ENCODE results near the gene TAAR9.
A peak's percentile ranks its signal among the peaks of the same experiment; 100 is the strongest.
"Not testable (repeated sequence)": the region's sequence is repeated elsewhere in the genome, so short reads cannot be mapped to it uniquely, and the experiment has no call there.

The TAAR9 gene

GRCh38 chr6:132530293-132530974 is 7.6 kb upstream of the TAAR9 start:
- Histone ChIP-seq H3K27ac (no peak overlapping the region), H3K4me3 (peak overlapping the region; percentile 32)
- peak; percentile 71 for TF ChIP-seq CTCF (IDR thresholded peaks at IDR 0.05)
- DNase-seq (ENCODE audit: low spot score), result no peak

GRCh38 chr6:132534546-132534945 is 3.5 kb upstream of the TAAR9 start:
- H3K4me3 ChIP-seq; H3K27ac ChIP-seq; DNase-seq (ENCODE audit: low spot score): not testable (repeated sequence)

GRCh38 chr6:132537145-132537544 is 932 bp upstream of the TAAR9 start:
- no peak overlapping the region for H3K4me3 ChIP-seq
- TF ChIP-seq CTCF (IDR thresholded peaks at IDR 0.05), result no peak
- H3K27ac ChIP-seq, result no peak overlapping the region
- no peak for DNase-seq (ENCODE audit: low spot score)

GRCh38 chr6:132544826-132545225 is 6.7 kb downstream of the TAAR9 start:
- TF ChIP-seq CTCF (IDR thresholded peaks at IDR 0.05), result no peak
- no peak for DNase-seq (ENCODE audit: low spot score)
- H3K4me3 ChIP-seq, result no peak overlapping the region
- H3K27ac ChIP-seq, result no peak overlapping the region

GRCh38 chr6:132548746-132549463 is 10.8 kb downstream of the TAAR9 start:
- Histone ChIP-seq H3K4me3 (no peak overlapping the region), H3K27ac (no peak overlapping the region)
- no peak for TF ChIP-seq CTCF (IDR thresholded peaks at IDR 0.05)
- no peak for DNase-seq (ENCODE audit: low spot score)

- no peak for DNase-seq (ENCODE audit: low spot score)
- Histone ChIP-seq H3K4me3 (no peak overlapping the region), H3K27ac (no peak overlapping the region)
- TF ChIP-seq CTCF (IDR thresholded peaks at IDR 0.05), result no peak
Measured at GRCh38 chr6:132551214-132551613, 13.1 kb downstream of the TAAR9 start.

- H3K27ac ChIP-seq, result no peak within 1 kb of the TSS
- no peak for TF ChIP-seq CTCF (IDR thresholded peaks at IDR 0.05)
- H3K4me3 ChIP-seq, result no peak within 1 kb of the TSS
- DNase-seq (ENCODE audit: low spot score), result no peak
Measured at GRCh38 chr6:132552372-132552771, 14.3 kb downstream of the TAAR9 start, which contains the start of gene TAAR8. TAAR8 (plus strand) TSS chr6:132552672; CDS start chr6:132552693, 21 bp downstream.

- not testable (repeated sequence) for DNase-seq (ENCODE audit: low spot score); H3K4me3 ChIP-seq; H3K27ac ChIP-seq
Measured at GRCh38 chr6:132560087-132560486, 22.0 kb downstream of the TAAR9 start.
